PC-9 (cell line): Measurements from ENCODE around the gene MTCL1.

ENCODE experiments used
- CTCF ChIP-seq: fragments of 200-600 bp; sonication (generic); conservative IDR thresholded peaks from 2 replicates; pipeline ENCODE4 v1.6.1; 2017; ENCODE audit warnings: mixed run types, antibody characterized with exemption, mild to moderate bottlenecking, moderate library complexity
- EZH2 ChIP-seq: fragments of 200-600 bp; sonication (generic); IDR thresholded peaks from 2 replicates; pipeline ENCODE4 v1.8.0; 2017; ENCODE audit warnings: antibody characterized with exemption, low read depth

- TF ChIP-seq CTCF (no peak), EZH2 (no peak)
Observed at GRCh38 chr18:8876887-8877286, 171.5 kb downstream of the MTCL1 start.
